Heart right ventricle (tissue), 16 donors: ENCODE measurements around the gene DOCK10. TPM values are rescaled to one million over a fixed set of nuclear protein-coding genes. Genes with fewer than 3 reads are reported as not detected.
A peak's percentile ranks its signal among the peaks of the same experiment; 100 is the strongest.

Experiments used
- ATAC-seq, 8 donors: fragments of 200-7000 bp; cut with Tn5 transposase; one replicate each; pipeline ENCODE4 v1.9.1; 2020; ENCODE audit warnings: mild to moderate bottlenecking in 8 of 8, moderate library complexity in 8 of 8, moderate number of reproducible peaks in 1 of 8
- DNase-seq, 2 donors: peaks; one replicate each; pipeline ENCODE4 v3.0.0-alpha.2; 2020
- H3K27ac ChIP-seq, 10 donors: fragments of 200-600 bp; sonication (generic) in 2 of 10; one replicate each; pipeline versions ENCODE4 v1.5.0 to v1.8.0; 2020 to 2022; ENCODE audit warnings: mild to moderate bottlenecking in 3 of 10
- H3K27me3 ChIP-seq, 7 donors: fragments of 200-600 bp; one replicate each; pipeline ENCODE4 v1.8.0; 2021 to 2022; ENCODE audit warnings: mild to moderate bottlenecking in 2 of 7
- H3K36me3 ChIP-seq, 9 donors: fragments of 200-600 bp; sonication (generic) in 1 of 9; one replicate each; pipeline versions ENCODE4 v1.5.0 to v1.8.0; 2020 to 2022; ENCODE audit warnings: mild to moderate bottlenecking in 2 of 9
- H3K4me1 ChIP-seq, 9 donors: fragments of 200-600 bp; sonication (generic) in 1 of 9; one replicate each; pipeline versions ENCODE4 v1.5.0 to v1.8.0; 2020 to 2022; ENCODE audit warnings: mild to moderate bottlenecking in 4 of 9
- H3K4me3 ChIP-seq, 10 donors: fragments of 200-600 bp; sonication (generic) in 2 of 10; one replicate each; pipeline versions ENCODE4 v1.5.0 to v1.8.0; 2020 to 2022; ENCODE audit warnings: mild to moderate bottlenecking in 7 of 10, moderate library complexity in 2 of 10
- H3K9me3 ChIP-seq, 11 donors: fragments of 200-600 bp in 10 of 11; sonication (generic) in 2 of 11; one replicate each; pipeline versions ENCODE4 v1.5.0 to v1.8.0; 2013 to 2022; ENCODE audit warnings: mild to moderate bottlenecking in 2 of 11, control low read depth in 1 of 11, moderate library complexity in 1 of 11
- CTCF ChIP-seq, 9 donors: fragments of 200-600 bp; sonication (generic) in 2 of 9; IDR thresholded peaks; one replicate each; pipeline versions ENCODE4 v1.5.0 to v1.8.0; 2021 to 2022; ENCODE audit warnings: antibody characterized with exemption in 9 of 9, mild to moderate bottlenecking in 5 of 9, moderate library complexity in 1 of 9
- WGBS, 2 donors: extraction: QIAGEN DNeasy Blood & Tissue Kit; methylation state at CpG; one replicate each; pipeline ENCODE4 v1.1.7; 2013; ENCODE audit warnings: inconsistent platforms in 1 of 2; 5-methylcytosine and 5-hydroxymethylcytosine counted together
- intact Hi-C, 10 donors: fragments of 100-400 bp; cut with DNase I; formaldehyde crosslinking; loops; one replicate each; pipeline versions ENCODE4 v1.11.1 to v1.14.2; 2022
- polyA plus RNA-seq, 2 donors: library from polyadenylated mRNA; stranded (reverse); fragments of 200-250 nt; gene quantifications; one replicate each; pipeline ENCODE4 v1.2.3, GENCODE V29; 2013
- total RNA-seq, 10 donors: library from RNA; stranded (reverse); fragmentation: NEBNext Ultra II Directional in 3 of 10; extraction: Animal tissue kit (Norgen Biotek cat#: 25700) in 3 of 10; gene quantifications; one replicate each; pipeline versions ENCODE4 v1.2.1 to v1.2.4, GENCODE V29; 2021 to 2023
- donor health status: Arrhythmogenic right ventricular cardiomyopathy.
- donor health status: ischemic (EF 13 %, LVEDD 7.1; RV severe dilation, severe dysfunction).
- donor health status: healthy with polysubstance abuse.
- donor health status: DM: no; HTN: yes; CAD: no.
- donor health status: DM: no; HTN: no; CAD: no.
- donor health status: ischemic (EF 25% LVEDD 6.9; RV normal size, moderate dysfunction).
- donor health status: ischemic (EF 25% LVEDD 5.7; RV mildly dilated, moderate dysfunction).
- donor health status: healthy.
- donor health status: DM: yes; HTN: yes; CAD: no.
- donor health status: Ischemic cardiomyopathy.
- donor health status: ischemic (EF 35%, LVEDD 5.7; RV mildly dilated, moderate dysfunction).
- donor health status: nonischemic (EF 11% LVEDD 7.7; RV severe dilation, severe dysfunction).
- donor health status: DM: yes; HTN: yes; CAD: no.
- donor health status: PGD.
- donor health status: ischemic (EF 29% LVEDD 5.4; RV normal size, mild dysfunction).
- donor health status: nonischemic (EF 23%, LVEDD 6.1; RV moderate dilation, normal function).

DOCK10 gene
- total and polyA plus RNA-seq, 12 donors: 0.77 to 18.9 (median 1.4) TPM

GRCh38 chr2:224781400-224781799 lies 260.9 kb downstream of the DOCK10 start:
- Histone ChIP-seq H3K4me3 (no peak overlapping the region), H3K27ac (no peak overlapping the region), H3K9me3 (no peaks in the 10 kb centered on the region), H3K27me3 (peaks cover 0 to 5% (median 0%) of the 10 kb centered on the region in 7 donors), H3K36me3 (peaks cover 0 to 60% (median 0%) of the 10 kb centered on the region in 9 donors), H3K4me1 (no peaks in the 10 kb centered on the region)
- intact Hi-C loops: loop anchor here in 1 of 10 donors (5.0 kb wide), 1 partner anchor 424 kb away; no protein-coding TSS in a partner anchor
- no peak for DNase-seq
- ATAC-seq: no peak
- no peak for TF ChIP-seq CTCF (IDR thresholded peaks at IDR 0.05)

GRCh38 chr2:224780823-224781222 lies 261.4 kb downstream of the DOCK10 start:
- intact Hi-C loops: loop anchor here in 1 of 10 donors (5.0 kb wide), 1 partner anchor 424 kb away; no protein-coding TSS in a partner anchor

GRCh38 chr2:224780106-224780505 lies 262.2 kb downstream of the DOCK10 start:
- Histone ChIP-seq H3K27me3 (no peaks in the 10 kb centered on the region), H3K27ac (no peak overlapping the region), H3K9me3 (no peaks in the 10 kb centered on the region), H3K4me1 (no peaks in the 10 kb centered on the region), H3K36me3 (peaks cover 0 to 60% (median 0%) of the 10 kb centered on the region in 9 donors), H3K4me3 (no peak overlapping the region)
- 67 to 71% methylated on average over 2 of the region's 2 CpGs for WGBS, 2 donors
- DNase-seq (no peak), ATAC-seq (no peak)
- intact Hi-C loops: loop anchor here in 1 of 10 donors (5.0 kb wide), 1 partner anchor 423 kb away; no protein-coding TSS in a partner anchor
- TF ChIP-seq CTCF (IDR thresholded peaks at IDR 0.05): no peak

More at GRCh38 chr2:224780823-224781222, 261.4 kb downstream of the DOCK10 start:
- DNase-seq: no peak
- no peak for ATAC-seq
- H3K9me3 ChIP-seq: no peaks in the 10 kb centered on the region
- H3K4me3 ChIP-seq: no peak overlapping the region
- H3K36me3 ChIP-seq: peaks cover 0 to 60% (median 0%) of the 10 kb centered on the region in 9 donors
- H3K4me1 ChIP-seq: no peaks in the 10 kb centered on the region
- TF ChIP-seq CTCF (IDR thresholded peaks at IDR 0.05): no peak
- peaks cover 0 to 3% (median 0%) of the 10 kb centered on the region in 7 donors for H3K27me3 ChIP-seq
- no peak overlapping the region for H3K27ac ChIP-seq
- WGBS, 2 donors: 86 to 88% methylated on average over 7 of the region's 7 CpGs

GRCh38 chr2:224778474-224778877 lies 263.8 kb downstream of the DOCK10 start:
- no peaks in the 10 kb centered on the region for H3K27me3 ChIP-seq
- intact Hi-C loops: loop anchor here in 9 of 10 donors (2.0 to 10.0 kb wide), 7 partner anchors 124 to 899 kb away; no protein-coding TSS in a partner anchor
- ATAC-seq: peak in 1 of 8 donors; percentile 49
- DNase-seq: peak in 1 of 2 donors; percentile 21
- no peak overlapping the region for H3K4me3 ChIP-seq
- peak; percentile 62 to 87 (median 79) for TF ChIP-seq CTCF (IDR thresholded peaks at IDR 0.05)
- H3K4me1 ChIP-seq: no peaks in the 10 kb centered on the region
- H3K9me3 ChIP-seq: no peaks in the 10 kb centered on the region
- no peak overlapping the region for H3K27ac ChIP-seq
- 32 to 34% methylated on average over 3 of the region's 3 CpGs for WGBS, 2 donors
- H3K36me3 ChIP-seq: peaks cover 0 to 60% (median 0%) of the 10 kb centered on the region in 9 donors
